ENCODE data around the gene DMAC2. TPM values are rescaled to one million over a fixed set of nuclear protein-coding genes. Genes with fewer than 3 reads are reported as not detected.

DMAC2 gene
- total RNA-seq, 2 experiments from 2014 or later = 47.6 to 51.5 TPM

DNA sequence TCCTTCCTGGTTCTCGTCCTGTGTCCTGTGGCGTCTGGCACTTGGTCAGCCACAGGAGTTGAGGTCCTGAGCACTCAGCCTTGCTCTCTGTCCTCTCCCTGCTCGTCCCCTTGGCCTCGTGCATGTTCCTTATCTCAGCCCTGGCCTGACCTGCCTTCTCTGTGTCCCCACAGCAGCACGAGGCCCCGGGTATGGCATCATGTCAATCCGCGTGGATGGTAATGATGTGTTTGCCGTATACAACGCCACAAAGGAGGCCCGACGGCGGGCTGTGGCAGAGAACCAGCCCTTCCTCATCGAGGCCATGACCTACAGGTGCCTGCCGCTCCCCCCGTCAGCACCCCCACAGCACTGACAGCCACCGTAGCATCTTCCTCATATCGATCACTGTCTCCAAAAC is 17.3 kb downstream of the DMAC2 start:
- DNase-seq = no peak
- ChIA-PET POLR2A (interaction anchor here (1.1 kb wide), 1 partner anchor 14 kb away, joined by 3 read pairs; no protein-coding TSS in a partner anchor), CTCF (no interaction called here)
- no peak for ATAC-seq
- intact Hi-C loops (cut with micrococcal nuclease) = no loop called here
- Mint-ChIP-seq H3K4me1 (ENCODE audit: low read depth) (peaks cover 7% of the 10 kb centered on the region), H3K27me3 (no peaks in the 10 kb centered on the region), H3K36me3 (ENCODE audit: low read depth) (peaks cover 15% of the 10 kb centered on the region), H3K9me3 (no peaks in the 10 kb centered on the region), H3K27ac (no peak overlapping the region), H3K4me3 (no peak overlapping the region)
- TF ChIP-seq, protein P1, sequence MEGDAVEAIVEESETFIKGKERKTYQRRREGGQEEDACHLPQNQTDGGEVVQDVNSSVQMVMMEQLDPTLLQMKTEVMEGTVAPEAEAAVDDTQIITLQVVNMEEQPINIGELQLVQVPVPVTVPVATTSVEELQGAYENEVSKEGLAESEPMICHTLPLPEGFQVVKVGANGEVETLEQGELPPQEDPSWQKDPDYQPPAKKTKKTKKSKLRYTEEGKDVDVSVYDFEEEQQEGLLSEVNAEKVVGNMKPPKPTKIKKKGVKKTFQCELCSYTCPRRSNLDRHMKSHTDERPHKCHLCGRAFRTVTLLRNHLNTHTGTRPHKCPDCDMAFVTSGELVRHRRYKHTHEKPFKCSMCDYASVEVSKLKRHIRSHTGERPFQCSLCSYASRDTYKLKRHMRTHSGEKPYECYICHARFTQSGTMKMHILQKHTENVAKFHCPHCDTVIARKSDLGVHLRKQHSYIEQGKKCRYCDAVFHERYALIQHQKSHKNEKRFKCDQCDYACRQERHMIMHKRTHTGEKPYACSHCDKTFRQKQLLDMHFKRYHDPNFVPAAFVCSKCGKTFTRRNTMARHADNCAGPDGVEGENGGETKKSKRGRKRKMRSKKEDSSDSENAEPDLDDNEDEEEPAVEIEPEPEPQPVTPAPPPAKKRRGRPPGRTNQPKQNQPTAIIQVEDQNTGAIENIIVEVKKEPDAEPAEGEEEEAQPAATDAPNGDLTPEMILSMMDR (IDR thresholded peaks at IDR 0.05) = no peak

DNA sequence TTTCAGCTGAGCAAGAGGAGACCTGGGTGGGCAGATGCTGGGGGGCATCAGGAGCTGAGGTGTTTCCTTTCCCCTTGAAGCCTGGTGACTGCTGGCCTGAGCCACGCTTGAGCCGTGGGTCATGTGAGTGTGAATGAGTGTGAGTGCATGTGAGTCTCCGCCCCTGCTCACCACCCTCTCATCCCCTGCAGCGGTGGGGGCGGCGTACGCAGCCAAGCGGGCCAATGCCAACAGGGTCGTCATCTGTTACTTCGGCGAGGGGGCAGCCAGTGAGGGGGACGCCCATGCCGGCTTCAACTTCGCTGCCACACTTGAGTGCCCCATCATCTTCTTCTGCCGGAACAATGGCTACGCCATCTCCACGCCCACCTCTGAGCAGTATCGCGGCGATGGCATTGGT is 17.7 kb downstream of the DMAC2 start:
- H3K27me3 Mint-ChIP-seq = no peaks in the 10 kb centered on the region
- peak overlapping the region; percentile 20 for H3K27ac Mint-ChIP-seq
- peaks cover 4% of the 10 kb centered on the region for H3K4me1 Mint-ChIP-seq (ENCODE audit: low read depth)
- H3K9me3 Mint-ChIP-seq = no peaks in the 10 kb centered on the region
- no peak overlapping the region for H3K4me3 Mint-ChIP-seq
- intact Hi-C loops (cut with micrococcal nuclease) = no loop called here
- no peak for DNase-seq
- TF ChIP-seq, protein P1 (IDR thresholded peaks at IDR 0.05) = no peak
- H3K36me3 Mint-ChIP-seq (ENCODE audit: low read depth) = peaks cover 15% of the 10 kb centered on the region
- CTCF ChIA-PET = no interaction called here
- ATAC-seq = no peak
- POLR2A ChIA-PET = interaction anchor here (1.1 kb wide), 1 partner anchor 14 kb away, joined by 3 read pairs; no protein-coding TSS in a partner anchor

DNA sequence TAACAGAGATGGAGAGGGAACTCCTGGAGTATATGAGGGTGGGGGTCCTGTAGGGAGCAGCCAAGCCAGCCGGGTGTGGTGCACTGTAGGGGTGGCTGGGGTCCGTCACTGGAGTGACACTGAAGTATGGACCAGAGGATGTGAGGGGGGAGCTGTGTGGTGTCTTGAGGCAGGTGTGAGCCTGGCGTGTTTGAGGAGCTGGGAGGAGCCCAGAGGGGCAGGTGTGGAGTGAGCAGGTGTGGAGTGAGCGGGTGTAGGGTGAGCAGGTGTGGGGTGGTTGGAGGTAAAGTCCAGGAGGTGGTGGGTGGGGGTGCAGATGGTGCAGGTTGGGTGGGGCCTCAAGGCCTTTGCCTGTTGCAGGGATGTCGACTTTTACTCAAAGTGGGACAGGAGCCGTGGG is 18.4 kb downstream of the DMAC2 start:
- Mint-ChIP-seq H3K4me3 (no peak overlapping the region), H3K9me3 (no peaks in the 10 kb centered on the region), H3K27ac (no peak overlapping the region), H3K27me3 (no peaks in the 10 kb centered on the region), H3K4me1 (ENCODE audit: low read depth) (no peaks in the 10 kb centered on the region), H3K36me3 (ENCODE audit: low read depth) (peaks cover 16% of the 10 kb centered on the region)
- DNase-seq (no peak), ATAC-seq (no peak)
- ChIA-PET CTCF (no interaction called here), POLR2A (interaction anchor here (1.1 kb wide), 1 partner anchor 13 kb away, joined by 3 read pairs; no protein-coding TSS in a partner anchor)
- intact Hi-C loops (cut with micrococcal nuclease) = no loop called here
- TF ChIP-seq, protein P1 (IDR thresholded peaks at IDR 0.05) = no peak

DNA sequence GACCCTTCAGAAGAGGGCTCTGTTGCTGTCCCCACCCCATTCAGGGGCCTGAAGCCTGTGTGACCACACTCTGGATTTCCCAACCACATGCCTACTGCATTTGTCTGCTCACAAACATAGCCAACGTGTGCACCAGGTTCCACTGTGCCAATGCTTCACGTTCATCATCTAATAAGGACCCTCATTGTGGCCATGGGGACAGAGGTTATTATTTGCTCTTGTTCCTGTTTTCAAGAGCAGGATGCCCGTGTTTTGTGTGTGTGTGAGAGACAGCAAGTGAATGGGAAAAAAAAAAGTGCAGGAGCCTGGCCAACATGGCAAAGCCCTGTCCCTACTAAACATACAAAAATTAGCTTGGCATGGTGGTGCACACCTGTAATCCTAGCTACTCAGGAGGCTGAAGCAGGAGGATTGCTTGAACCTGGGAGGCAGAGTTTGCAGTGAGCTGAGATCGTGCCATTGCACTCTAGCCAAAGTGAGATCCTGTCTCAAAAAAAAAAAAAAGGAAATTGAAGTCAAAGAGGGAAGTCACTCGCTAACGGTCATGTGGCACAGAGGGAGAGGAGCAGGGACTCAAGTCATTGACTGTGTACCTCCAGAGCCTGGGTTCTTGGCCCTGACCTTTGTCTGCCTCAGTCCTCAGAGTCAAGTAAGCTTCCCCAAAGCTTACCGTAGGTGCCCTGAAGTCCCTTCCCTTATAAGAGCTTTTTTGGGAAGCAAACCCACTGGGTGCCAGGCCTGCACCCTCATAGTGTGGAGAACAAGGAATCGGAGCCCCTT is 19.4 kb downstream of the DMAC2 start:
- peaks cover 16% of the 10 kb centered on the region for H3K36me3 Mint-ChIP-seq (ENCODE audit: low read depth)
- H3K27ac Mint-ChIP-seq = no peak overlapping the region
- H3K9me3 Mint-ChIP-seq = no peaks in the 10 kb centered on the region
- H3K4me1 Mint-ChIP-seq (ENCODE audit: low read depth) = no peaks in the 10 kb centered on the region
- DNase-seq = no peak
- intact Hi-C loops (cut with micrococcal nuclease) = no loop called here
- CTCF ChIA-PET = no interaction called here
- POLR2A ChIA-PET = no interaction called here
- H3K4me3 Mint-ChIP-seq = no peak overlapping the region
- H3K27me3 Mint-ChIP-seq = no peaks in the 10 kb centered on the region
- TF ChIP-seq, protein P1 (IDR thresholded peaks at IDR 0.05) = no peak
- no peak for ATAC-seq

DNA sequence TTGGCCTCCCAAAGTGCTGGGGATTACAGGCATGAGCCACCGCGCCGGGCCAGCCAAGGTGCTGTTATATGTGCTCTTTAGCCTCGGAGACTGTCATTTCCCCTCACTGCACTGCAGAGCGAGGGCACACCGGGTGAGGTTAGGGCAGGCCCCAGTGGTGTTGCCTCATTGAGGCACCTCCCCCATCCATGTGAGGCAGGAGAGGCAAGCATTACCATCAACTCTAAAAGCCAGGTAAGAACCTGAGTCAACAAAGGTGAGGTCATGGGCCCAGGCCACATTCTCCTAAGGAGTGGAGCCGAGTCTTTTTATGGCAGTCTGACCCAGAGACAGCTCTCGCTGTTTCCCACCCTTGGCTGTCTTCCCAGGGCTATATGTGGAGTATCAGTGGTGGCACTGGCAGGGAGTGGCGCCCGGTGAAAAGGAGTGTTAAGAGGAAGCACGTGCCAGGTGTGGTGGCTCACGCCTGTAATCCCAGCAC is 23.5 kb downstream of the DMAC2 start:
- Mint-ChIP-seq H3K4me3 (no peak overlapping the region), H3K27ac (no peak overlapping the region), H3K4me1 (ENCODE audit: low read depth) (no peaks in the 10 kb centered on the region), H3K36me3 (ENCODE audit: low read depth) (peaks cover 21% of the 10 kb centered on the region), H3K9me3 (no peaks in the 10 kb centered on the region), H3K27me3 (no peaks in the 10 kb centered on the region)
- ATAC-seq = no peak
- CTCF ChIA-PET = no interaction called here
- no peak for DNase-seq
- POLR2A ChIA-PET = no interaction called here
- TF ChIP-seq, protein P1 (IDR thresholded peaks at IDR 0.05) = no peak
- intact Hi-C loops (cut with micrococcal nuclease) = no loop called here

All from activated CD8-positive, alpha-beta T cell treated with anti-CD3 and anti-CD28 coated beads for 36 hours (primary cell).